ENCODE measurements around the gene ATP11C. TPM values are rescaled to one million over a fixed set of nuclear protein-coding genes. Genes with fewer than 3 reads are reported as not detected.

ATP11C gene
- total RNA-seq, 1 experiment from 2014 or later: 19.4 TPM

DNA sequence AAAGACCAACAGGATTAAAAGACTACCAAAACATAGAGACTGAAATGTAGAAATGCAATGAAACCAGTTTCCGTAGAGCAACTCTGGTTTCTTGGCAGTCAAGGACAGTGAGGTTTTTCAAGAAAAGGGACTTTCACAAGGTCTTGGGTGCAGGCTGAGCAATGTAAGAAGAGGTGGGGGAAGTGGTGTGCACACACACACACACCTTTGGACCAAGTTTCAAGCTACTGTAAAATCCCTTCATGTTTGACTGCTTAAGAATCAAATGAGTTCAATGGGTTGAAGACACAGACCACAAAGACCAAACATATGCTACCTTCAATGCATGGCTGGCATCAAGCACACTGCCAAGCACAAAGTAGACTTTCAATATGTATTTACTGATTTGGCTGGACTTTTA, 207.1 kb downstream of the ATP11C start:
- TF ChIP-seq FOSL1 (IDR thresholded peaks at IDR 0.05; ENCODE audit: low read depth) (no peak), YY1 (IDR thresholded peaks at IDR 0.05; ENCODE audit: extremely low read depth, insufficient replicate concordance, low read depth, low read length) (no peak), SIN3A (IDR thresholded peaks at IDR 0.05; ENCODE audit: low read depth) (no peak), EGR1 (IDR thresholded peaks at IDR 0.05; ENCODE audit: low read depth) (no peak), SRF (IDR thresholded peaks at IDR 0.05; ENCODE audit: low read depth) (no peak), POLR2AphosphoS5 (IDR thresholded peaks at IDR 0.05; ENCODE audit: low read depth, low read length) (no peak), EZH2phosphoT487 (IDR thresholded peaks at IDR 0.05; ENCODE audit: borderline replicate concordance) (no peak), TCF7L2 (IDR thresholded peaks at IDR 0.05; ENCODE audit: borderline replicate concordance, extremely low read depth, insufficient read depth, insufficient read length) (no peak), SP1 (IDR thresholded peaks at IDR 0.05; ENCODE audit: low read depth) (no peak), CEBPB (IDR thresholded peaks at IDR 0.05; ENCODE audit: low read depth) (no peak), EZH2 (IDR thresholded peaks at IDR 0.05) (no peak), POLR2A (IDR thresholded peaks at IDR 0.05; ENCODE audit: borderline replicate concordance, extremely low read depth, insufficient read depth, insufficient read length) (no peak)
- TF ChIP-seq, protein P1, sequence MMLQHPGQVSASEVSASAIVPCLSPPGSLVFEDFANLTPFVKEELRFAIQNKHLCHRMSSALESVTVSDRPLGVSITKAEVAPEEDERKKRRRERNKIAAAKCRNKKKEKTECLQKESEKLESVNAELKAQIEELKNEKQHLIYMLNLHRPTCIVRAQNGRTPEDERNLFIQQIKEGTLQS (IDR thresholded peaks at IDR 0.05): no peak
- TF ChIP-seq, protein P2, sequence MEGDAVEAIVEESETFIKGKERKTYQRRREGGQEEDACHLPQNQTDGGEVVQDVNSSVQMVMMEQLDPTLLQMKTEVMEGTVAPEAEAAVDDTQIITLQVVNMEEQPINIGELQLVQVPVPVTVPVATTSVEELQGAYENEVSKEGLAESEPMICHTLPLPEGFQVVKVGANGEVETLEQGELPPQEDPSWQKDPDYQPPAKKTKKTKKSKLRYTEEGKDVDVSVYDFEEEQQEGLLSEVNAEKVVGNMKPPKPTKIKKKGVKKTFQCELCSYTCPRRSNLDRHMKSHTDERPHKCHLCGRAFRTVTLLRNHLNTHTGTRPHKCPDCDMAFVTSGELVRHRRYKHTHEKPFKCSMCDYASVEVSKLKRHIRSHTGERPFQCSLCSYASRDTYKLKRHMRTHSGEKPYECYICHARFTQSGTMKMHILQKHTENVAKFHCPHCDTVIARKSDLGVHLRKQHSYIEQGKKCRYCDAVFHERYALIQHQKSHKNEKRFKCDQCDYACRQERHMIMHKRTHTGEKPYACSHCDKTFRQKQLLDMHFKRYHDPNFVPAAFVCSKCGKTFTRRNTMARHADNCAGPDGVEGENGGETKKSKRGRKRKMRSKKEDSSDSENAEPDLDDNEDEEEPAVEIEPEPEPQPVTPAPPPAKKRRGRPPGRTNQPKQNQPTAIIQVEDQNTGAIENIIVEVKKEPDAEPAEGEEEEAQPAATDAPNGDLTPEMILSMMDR (IDR thresholded peaks at IDR 0.05 in 2 of 3, conservative IDR thresholded peaks at IDR 0.05 in 1 of 3; ENCODE audit: borderline replicate concordance in 1 of 3, insufficient read depth in 1 of 3, low read depth in 2 of 3, low read length in 2 of 3): no peak
- Histone ChIP-seq H3K4me3 (replicated peaks in 1 of 2; ENCODE audit: low read depth in 1 of 2, low read length in 2 of 2) (no peak overlapping the region), H3K36me3 (ENCODE audit: control insufficient read depth in 1 of 2, insufficient read depth in 2 of 2, low read length in 2 of 2) (no peaks in the 10 kb centered on the region), H3K9ac (ENCODE audit: low read length) (no peak overlapping the region), H3K27me3 (ENCODE audit: insufficient read depth, low read length) (no peaks in the 10 kb centered on the region), H3K27ac (ENCODE audit: low read depth, low read length) (no peak overlapping the region), H3K4me2 (ENCODE audit: low read length) (no peak overlapping the region), H3K79me2 (ENCODE audit: insufficient read depth, low read length) (no peaks in the 10 kb centered on the region), H2AFZ (ENCODE audit: low read depth, low read length, poor library complexity, severe bottlenecking) (no peak overlapping the region), H3K4me1 (ENCODE audit: control insufficient read depth in 1 of 2, insufficient read depth in 2 of 2, low read length in 2 of 2) (no peaks in the 10 kb centered on the region), H3K9me2 (ENCODE audit: insufficient read depth) (no peaks in the 10 kb centered on the region), H3K9me3 (ENCODE audit: control insufficient read depth in 1 of 2, insufficient read depth in 1 of 2, low read depth in 1 of 2, low read length in 2 of 2) (no peaks in the 10 kb centered on the region), H4K20me1 (ENCODE audit: insufficient read depth) (no peaks in the 10 kb centered on the region)
- DNase-seq (ENCODE audit: low read depth, low spot score) (no peak), ATAC-seq (no peak)
- intact Hi-C loops (cut with micrococcal nuclease): no loop called here
- POLR2A ChIA-PET: no interaction called here
- BruUV-seq (replicated peaks): no TSS peak
- RAD21 ChIA-PET (ENCODE audit: low non-redundant PET in 1 of 2, low total read pairs in 2 of 2, uncharacterized antibody in 2 of 2, unreplicated experiment in 2 of 2): no interaction called here
- CTCF ChIA-PET: no interaction called here

All from HCT116 (cell line).